ENCODE results near the gene ATP6V0B.

The ATP6V0B gene

GRCh38 chr1:44008259-44008658 lies 33.5 kb downstream of the ATP6V0B start:
- no peak for DNase-seq

DNA sequence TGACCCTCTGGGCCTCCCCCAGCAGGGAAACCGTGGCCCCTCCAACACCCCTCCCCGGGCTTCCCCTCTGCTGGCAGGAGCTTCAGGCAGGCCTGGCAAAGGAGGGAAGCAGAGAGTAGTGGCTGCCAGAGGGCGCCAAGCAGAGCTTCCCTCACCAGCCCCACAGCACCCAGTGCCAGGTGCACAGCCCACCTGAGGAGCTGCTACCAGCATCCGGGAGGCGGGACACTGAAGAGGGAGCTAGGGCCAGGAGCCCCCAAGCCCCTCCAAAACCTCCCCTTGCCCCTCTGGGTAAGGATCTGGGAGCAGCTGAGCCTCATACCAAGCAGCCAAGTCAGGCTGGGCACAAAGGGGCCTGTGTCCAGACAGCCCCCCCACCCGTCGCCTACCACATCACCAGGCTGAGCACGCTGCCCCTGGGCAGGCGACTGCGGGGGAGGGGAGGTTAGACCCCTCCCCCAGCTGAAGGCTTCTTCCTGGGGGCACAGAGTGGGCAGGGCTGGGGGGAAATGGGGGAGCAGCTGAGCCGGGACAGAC lies 36.2 kb downstream of the ATP6V0B start:
- DNase-seq = no peak

DNA sequence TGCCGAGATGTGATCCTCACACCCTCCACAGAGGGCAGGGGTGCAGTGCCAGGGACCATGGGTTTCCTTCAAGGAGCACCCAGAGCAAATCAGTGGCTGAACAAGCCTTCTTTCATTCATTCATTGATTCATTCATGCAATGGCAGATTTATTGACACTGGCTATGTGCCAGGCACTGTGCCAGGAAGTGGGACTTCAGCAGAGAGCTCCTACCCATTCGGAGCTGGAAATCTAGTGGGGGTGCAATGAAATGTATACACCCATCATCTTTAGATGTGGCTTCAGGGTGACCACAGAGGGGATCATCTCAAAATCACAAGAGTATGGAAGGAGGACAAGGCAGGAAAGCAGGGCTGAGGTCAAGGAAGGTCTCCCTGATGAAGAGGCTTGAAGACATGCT lies 37.6 kb downstream of the ATP6V0B start:
- DNase-seq = no peak

GRCh38 chr1:44012941-44013609 lies 38.3 kb downstream of the ATP6V0B start:
- DNase-seq = no peak

- DNase-seq = no peak
These were observed 39.2 kb downstream of the ATP6V0B start for GRCh38 chr1:44013949-44014348.

DNA sequence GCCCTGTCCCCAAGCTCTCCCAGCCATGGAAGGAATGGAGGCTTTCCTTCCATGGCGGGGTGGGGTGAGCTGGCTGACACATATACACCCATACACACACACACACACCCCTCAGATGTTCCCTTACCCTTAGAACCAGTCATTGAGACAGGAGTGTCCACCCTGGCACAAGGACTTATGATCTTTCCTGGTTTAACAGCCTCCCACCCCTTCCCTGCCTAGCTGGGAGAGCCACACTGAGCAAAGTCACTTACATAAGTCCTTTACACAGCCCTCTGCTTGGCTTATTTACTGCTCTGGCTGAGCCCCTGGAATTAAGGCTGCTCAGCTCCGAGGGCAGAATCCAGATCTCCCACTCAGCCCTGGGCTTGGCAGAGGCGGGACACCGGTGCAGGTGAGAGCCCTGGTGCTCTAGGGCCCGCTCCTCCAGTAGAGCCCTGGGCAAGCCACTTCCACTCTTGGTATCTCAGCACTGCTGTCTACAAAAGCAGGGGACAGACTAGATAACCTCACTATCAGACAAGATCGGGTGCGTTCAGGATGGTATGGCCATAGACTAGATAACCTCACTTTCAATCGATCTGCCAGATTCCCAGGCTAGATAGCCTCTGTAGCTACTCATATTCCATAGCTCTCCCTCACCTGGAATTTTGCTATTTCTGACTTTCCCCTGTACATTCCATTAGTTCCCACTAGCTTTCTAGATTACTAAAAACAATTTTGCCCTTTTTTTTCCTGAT lies 39.8 kb downstream of the ATP6V0B start:
- DNase-seq = no peak

GRCh38 chr1:44015206-44015605 lies 40.4 kb downstream of the ATP6V0B start:
- DNase-seq = no peak

- no peak for DNase-seq
These were observed 41.5 kb downstream of the ATP6V0B start for GRCh38 chr1:44016041-44016889.

GRCh38 chr1:44016890-44017400 lies 42.2 kb downstream of the ATP6V0B start:
- no peak for DNase-seq

DNA sequence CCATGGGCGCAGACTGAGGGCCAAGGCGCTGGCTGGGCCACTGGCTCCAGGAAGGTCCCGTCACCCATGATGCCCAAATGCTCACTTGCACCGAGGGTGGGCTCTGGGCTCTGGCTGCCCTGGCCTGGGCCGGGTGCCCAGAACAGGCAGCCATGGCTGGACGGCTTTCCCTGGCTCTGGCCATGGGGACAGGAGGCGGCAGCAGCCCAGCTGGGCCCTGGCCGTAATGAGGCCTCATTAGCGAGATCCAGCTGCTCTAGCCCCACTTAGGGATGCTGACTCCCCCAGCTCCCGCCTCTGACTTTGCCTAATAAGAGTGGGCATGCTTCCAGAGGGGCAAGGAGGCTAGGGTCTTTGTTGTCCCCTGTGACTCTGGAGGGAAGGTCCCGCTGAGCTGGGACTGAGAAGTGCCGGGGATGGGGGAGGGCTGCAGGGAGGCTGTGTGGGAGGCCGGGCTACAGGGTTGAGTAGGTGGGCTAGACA lies 44.7 kb downstream of the ATP6V0B start:
- DNase-seq = no peak

DNA sequence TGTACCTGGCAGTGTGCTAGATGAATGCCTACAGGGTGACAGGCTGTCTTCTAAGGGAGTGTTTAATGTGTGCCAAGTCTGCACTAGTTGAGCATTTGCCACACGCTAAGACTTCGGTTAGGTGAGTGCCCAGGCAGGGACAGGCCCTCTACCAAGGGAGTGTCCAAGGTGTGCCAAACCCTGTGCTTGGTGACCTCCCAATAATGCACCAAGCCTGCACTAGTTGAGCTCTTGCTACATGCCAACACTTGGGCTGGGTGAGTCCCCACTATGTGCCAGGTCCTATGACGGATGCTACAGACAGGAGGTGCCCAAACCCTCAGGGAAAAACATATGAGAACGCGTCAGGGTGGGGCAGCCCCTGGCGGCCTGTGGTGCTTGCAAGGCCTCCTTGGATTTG lies 45.7 kb downstream of the ATP6V0B start:
- DNase-seq = no peak

- DNase-seq = no peak
These were observed 46.4 kb downstream of the ATP6V0B start for GRCh38 chr1:44021156-44021555.

GRCh38 chr1:44021581-44022321 lies 47.0 kb downstream of the ATP6V0B start:
- DNase-seq = no peak

DNA sequence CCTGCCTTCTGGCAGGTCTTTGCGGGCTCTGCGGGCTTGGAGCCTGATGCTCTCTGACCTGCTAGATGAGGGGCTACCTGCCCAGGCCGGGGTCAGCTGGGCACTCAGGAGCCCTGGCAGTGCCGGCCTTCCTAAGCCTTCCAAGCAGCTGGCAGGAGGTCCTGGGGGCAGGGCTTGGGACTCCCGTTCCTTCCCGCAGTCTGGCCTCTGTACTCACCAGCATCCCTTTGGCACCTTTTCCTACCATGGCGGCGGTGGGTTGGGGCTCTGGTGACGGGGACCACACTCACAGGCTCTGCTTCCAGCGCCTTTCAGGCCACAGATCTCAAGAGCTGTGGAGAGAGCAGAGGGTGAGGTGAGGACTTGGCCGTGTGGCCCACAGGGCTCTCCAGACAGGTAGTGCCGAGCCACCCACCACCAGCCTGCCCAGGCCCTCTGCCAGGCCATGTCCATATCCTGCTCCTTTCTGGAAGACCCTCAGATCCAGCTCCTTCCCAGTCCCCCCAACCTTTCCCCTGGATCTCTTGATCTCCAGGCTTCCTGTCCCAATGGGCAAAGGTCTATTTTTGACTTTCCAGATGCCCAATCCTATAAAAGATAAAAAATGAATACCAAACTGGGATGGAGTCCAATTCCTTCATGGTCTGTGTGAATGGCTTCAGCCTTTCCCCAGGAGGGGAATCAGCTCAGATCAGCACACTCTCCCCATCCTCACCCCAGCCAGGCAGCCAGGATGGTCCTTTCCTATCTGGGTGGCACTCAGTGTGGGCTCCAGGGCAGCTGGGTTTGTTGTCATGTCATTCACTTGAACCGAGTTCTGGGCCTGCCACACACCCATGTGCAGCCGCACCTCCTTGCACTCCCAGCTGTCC lies 49.5 kb downstream of the ATP6V0B start:
- no peak for DNase-seq

- DNase-seq = no peak
These were observed 50.3 kb downstream of the ATP6V0B start for GRCh38 chr1:44024903-44025525.

GRCh38 chr1:44025816-44026215 lies 51.1 kb downstream of the ATP6V0B start:
- no peak for DNase-seq

GRCh38 chr1:44027320-44027719 lies 52.6 kb downstream of the ATP6V0B start:
- no peak for DNase-seq
